HUES6 (cell line): Measurements from ENCODE around the gene TSHR.

Experiments used
- H3K27ac ChIP-seq: 2 replicates; pipeline ENCODE4 v1.7.0; 2013; ENCODE audit warnings: low read depth, mild to moderate bottlenecking, low read length, inconsistent platforms
- H3K27me3 ChIP-seq: 2 replicates; pipeline ENCODE4 v1.6.1; 2013; ENCODE audit warnings: low read length; ENCODE audit not compliant: control insufficient read depth, insufficient read depth
- H3K36me3 ChIP-seq: 2 replicates; pipeline ENCODE4 v1.6.1; 2013; ENCODE audit warnings: low read length; ENCODE audit not compliant: control insufficient read depth, insufficient read depth
- H3K4me1 ChIP-seq: 2 replicates; pipeline ENCODE4 v1.6.1; 2013; ENCODE audit warnings: low read length; ENCODE audit not compliant: control insufficient read depth, insufficient read depth
- H3K4me3 ChIP-seq: 2 replicates; pipeline ENCODE4 v1.5.1; 2013; ENCODE audit warnings: low read depth, low read length
- H3K9ac ChIP-seq: one replicate; pipeline ENCODE4 v1.6.1; 2013; ENCODE audit warnings: mild to moderate bottlenecking, low read length
- H3K9me3 ChIP-seq: 2 replicates; pipeline ENCODE4 v1.6.1; 2013; ENCODE audit warnings: low read depth, low read length; ENCODE audit not compliant: control insufficient read depth, insufficient read depth

The TSHR gene

DNA sequence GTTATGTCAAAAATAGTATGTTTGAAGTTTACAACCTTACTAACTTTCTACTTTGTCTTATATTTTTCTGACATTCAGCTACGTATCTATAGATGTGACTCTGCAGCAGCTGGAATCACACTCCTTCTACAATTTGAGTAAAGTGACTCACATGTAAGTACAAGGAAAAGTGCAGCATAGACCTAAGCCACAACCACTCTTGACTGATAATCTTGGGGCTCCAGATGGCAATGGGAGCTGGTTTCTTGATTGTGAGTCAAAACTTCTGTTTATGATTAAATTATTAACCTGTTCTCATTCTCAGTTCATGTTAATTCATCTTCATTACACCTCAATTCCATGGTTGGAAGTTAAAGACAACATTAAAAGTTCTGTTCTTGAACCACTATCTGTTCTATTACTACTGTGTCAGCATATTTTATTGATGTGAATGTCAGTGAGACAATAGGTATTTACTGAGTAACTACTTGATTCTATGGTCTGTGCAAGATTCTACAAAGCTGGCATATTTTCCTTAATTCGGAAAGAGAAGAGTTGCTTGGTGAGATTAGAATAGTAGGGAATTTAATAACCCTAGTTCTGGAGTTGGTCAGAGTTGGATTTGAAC lies 112.9 kb downstream of the TSHR start:
- Histone ChIP-seq H3K36me3 (no peaks in the 10 kb centered on the region), H3K27me3 (no peaks in the 10 kb centered on the region), H3K4me1 (no peaks in the 10 kb centered on the region)

GRCh38 chr14:81070511-81070910 lies 115.1 kb downstream of the TSHR start:
- Histone ChIP-seq H3K27me3 (no peaks in the 10 kb centered on the region), H3K27ac (no peak overlapping the region), H3K4me3 (no peak overlapping the region), H3K36me3 (no peaks in the 10 kb centered on the region), H3K9me3 (0 out of 2 replicates have a peak, but pooled peaks cover 3% of the 10 kb centered on the region), H3K4me1 (no peaks in the 10 kb centered on the region), H3K9ac (no peak overlapping the region)

More for the DNA sequence above, 112.9 kb downstream of the TSHR start:
- H3K4me3 ChIP-seq, result no peak overlapping the region
- no peak overlapping the region for H3K27ac ChIP-seq
- no peak overlapping the region for H3K9ac ChIP-seq
- 0 out of 2 replicates have a peak, but pooled peaks cover 3% of the 10 kb centered on the region for H3K9me3 ChIP-seq

DNA sequence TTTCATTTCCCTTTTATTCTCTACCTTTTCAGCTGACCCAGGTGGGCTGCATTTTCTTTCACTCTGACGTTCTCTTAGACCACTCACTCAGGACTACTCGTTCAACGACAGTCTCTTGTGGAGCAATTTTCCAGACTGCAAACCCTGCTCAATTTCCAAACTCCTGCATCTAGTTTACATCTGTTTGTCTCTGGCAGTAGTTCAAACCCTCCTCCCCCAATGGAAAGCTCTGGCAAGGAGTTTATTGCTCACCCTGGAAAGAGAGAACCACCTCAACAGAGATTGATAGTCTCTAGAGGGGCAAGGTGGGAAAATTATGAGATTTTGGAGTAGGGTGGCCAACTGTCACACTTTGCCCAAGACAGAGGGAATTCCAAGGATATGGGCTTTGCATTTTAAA lies 130.2 kb downstream of the TSHR start:
- Histone ChIP-seq H3K4me1 (no peaks in the 10 kb centered on the region), H3K36me3 (no peaks in the 10 kb centered on the region), H3K9me3 (no peaks in the 10 kb centered on the region), H3K9ac (no peak overlapping the region), H3K27ac (no peak overlapping the region), H3K27me3 (no peaks in the 10 kb centered on the region), H3K4me3 (no peak overlapping the region)

DNA sequence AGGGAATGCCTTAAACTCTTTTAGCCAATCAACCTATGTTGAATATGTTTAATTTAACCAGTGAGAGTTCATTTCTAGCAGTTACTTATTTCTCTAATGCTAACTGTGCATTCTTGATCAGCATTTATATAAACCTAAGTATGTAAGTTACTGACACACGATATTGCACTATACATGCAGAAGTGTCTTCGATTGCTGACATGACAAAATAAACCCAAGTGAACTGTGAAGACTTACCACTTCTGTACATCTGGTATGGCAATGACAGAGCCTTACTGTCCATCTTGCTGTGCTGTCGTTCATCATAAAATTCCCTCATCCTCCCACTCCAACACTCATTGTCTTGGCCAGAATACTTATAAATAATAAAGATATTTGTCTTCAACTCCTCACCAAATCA lies 131.8 kb downstream of the TSHR start:
- no peaks in the 10 kb centered on the region for H3K36me3 ChIP-seq
- no peaks in the 10 kb centered on the region for H3K27me3 ChIP-seq
- no peaks in the 10 kb centered on the region for H3K9me3 ChIP-seq
- no peak overlapping the region for H3K9ac ChIP-seq
- H3K4me3 ChIP-seq, result no peak overlapping the region
- no peak overlapping the region for H3K27ac ChIP-seq
- H3K4me1 ChIP-seq, result no peaks in the 10 kb centered on the region

GRCh38 chr14:81091139-81091538 lies 135.7 kb downstream of the TSHR start:
- no peaks in the 10 kb centered on the region for H3K4me1 ChIP-seq
- no peak overlapping the region for H3K27ac ChIP-seq
- no peak overlapping the region for H3K4me3 ChIP-seq
- no peak overlapping the region for H3K9ac ChIP-seq
- no peaks in the 10 kb centered on the region for H3K36me3 ChIP-seq
- H3K27me3 ChIP-seq, result no peaks in the 10 kb centered on the region
- H3K9me3 ChIP-seq, result no peaks in the 10 kb centered on the region

GRCh38 chr14:81091660-81092059 lies 136.2 kb downstream of the TSHR start:
- H3K4me3 ChIP-seq, result no peak overlapping the region
- no peaks in the 10 kb centered on the region for H3K36me3 ChIP-seq
- no peak overlapping the region for H3K9ac ChIP-seq
- H3K27me3 ChIP-seq, result no peaks in the 10 kb centered on the region
- no peaks in the 10 kb centered on the region for H3K9me3 ChIP-seq
- H3K27ac ChIP-seq, result no peak overlapping the region
- no peaks in the 10 kb centered on the region for H3K4me1 ChIP-seq

- Histone ChIP-seq H3K27me3 (no peaks in the 10 kb centered on the region), H3K9ac (no peak overlapping the region), H3K4me3 (no peak overlapping the region), H3K9me3 (no peaks in the 10 kb centered on the region), H3K36me3 (no peaks in the 10 kb centered on the region), H3K4me1 (no peaks in the 10 kb centered on the region), H3K27ac (no peak overlapping the region)
Measured at GRCh38 chr14:81093651-81094050, 138.2 kb downstream of the TSHR start.

- no peaks in the 10 kb centered on the region for H3K9me3 ChIP-seq
- no peaks in the 10 kb centered on the region; the same call in 1 of the 2 replicates for H3K27me3 ChIP-seq
- no peak overlapping the region for H3K9ac ChIP-seq
- no peak overlapping the region for H3K27ac ChIP-seq
- H3K4me1 ChIP-seq, result no peaks in the 10 kb centered on the region
- H3K4me3 ChIP-seq, result no peak overlapping the region
- H3K36me3 ChIP-seq, result no peaks in the 10 kb centered on the region
Measured at GRCh38 chr14:81095539-81095938, 140.1 kb downstream of the TSHR start.

- Histone ChIP-seq H3K9me3 (no peaks in the 10 kb centered on the region), H3K36me3 (no peaks in the 10 kb centered on the region), H3K27ac (no peak overlapping the region), H3K4me3 (no peak overlapping the region), H3K9ac (no peak overlapping the region), H3K27me3 (no peaks in the 10 kb centered on the region; the same call in 1 of the 2 replicates), H3K4me1 (no peaks in the 10 kb centered on the region)
Measured at GRCh38 chr14:81096656-81097055, 141.2 kb downstream of the TSHR start.

GRCh38 chr14:81102217-81102616 lies 146.8 kb downstream of the TSHR start:
- Histone ChIP-seq H3K9me3 (no peaks in the 10 kb centered on the region), H3K4me3 (no peak overlapping the region), H3K36me3 (no peaks in the 10 kb centered on the region), H3K4me1 (no peaks in the 10 kb centered on the region), H3K27ac (no peak overlapping the region), H3K9ac (no peak overlapping the region), H3K27me3 (no peaks in the 10 kb centered on the region; the same call in 1 of the 2 replicates)

DNA sequence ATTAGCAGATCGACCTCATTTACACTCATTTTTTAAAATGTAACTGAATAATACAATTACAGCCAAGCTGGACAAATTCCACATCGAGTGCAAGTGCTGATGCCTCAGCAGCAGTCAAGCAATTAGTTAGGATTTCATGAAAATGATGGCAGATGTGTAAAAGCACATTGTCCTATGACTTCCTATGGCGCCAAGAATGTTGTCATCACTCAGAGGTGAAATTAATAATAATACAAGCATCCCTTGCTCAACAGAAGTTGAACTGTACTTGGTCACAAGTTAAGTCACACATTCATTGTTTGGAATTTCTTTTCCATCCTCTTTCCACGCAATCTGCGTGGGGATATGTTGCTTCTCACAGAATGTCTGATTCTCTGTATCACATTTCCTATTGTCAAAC lies 148.0 kb downstream of the TSHR start:
- Histone ChIP-seq H3K27ac (no peak overlapping the region), H3K36me3 (no peaks in the 10 kb centered on the region), H3K9ac (no peak overlapping the region), H3K4me1 (no peaks in the 10 kb centered on the region), H3K9me3 (no peaks in the 10 kb centered on the region), H3K4me3 (no peak overlapping the region), H3K27me3 (no peaks in the 10 kb centered on the region; the same call in 1 of the 2 replicates)
